PC-9 (cell line): ENCODE measurements around the gene DLGAP1. TPM values are rescaled to one million over a fixed set of nuclear protein-coding genes. Genes with fewer than 3 reads are reported as not detected.

Source experiments
- BruUV-seq: library from RNA; stranded (reverse); fragments of 400-500 nt; replicated peaks from 2 replicates; lab custom pipeline; 2021; lab: Mats Ljungman, UMichigan
- CTCF ChIA-PET: fragments of 300-600 bp; sonication (Branson Sonifier 250); formaldehyde crosslinking; loops from one replicate; lab custom pipeline; 2022; ENCODE audit warnings: antibody characterized with exemption; lab: Charles Lee
- POLR2A ChIA-PET: fragments of 300-600 bp; sonication (Branson Sonifier 250); formaldehyde crosslinking; loops from one replicate; lab custom pipeline; 2022; ENCODE audit warnings: antibody characterized with exemption; ENCODE audit not compliant: unreplicated experiment; lab: Charles Lee
- DNase-seq, 2 experiments: peaks; one replicate each; pipeline versions ENCODE4 v3.0.0 to v3.0.0-alpha.2; 2015 to 2022; ENCODE audit warnings: mixed read lengths in 1 of 2
- H2AFZ ChIP-seq: fragments of 200-600 bp; sonication (generic); 2 replicates; pipeline ENCODE4 v1.8.1; 2017; ENCODE audit warnings: antibody characterized with exemption
- H3F3A ChIP-seq: fragments of 200-600 bp; sonication (generic); 2 replicates; pipeline ENCODE4 v1.8.1; 2017; ENCODE audit warnings: antibody characterized with exemption, mild to moderate bottlenecking, low read depth; ENCODE audit not compliant: insufficient read depth
- H3K27ac ChIP-seq: fragments of 200-600 bp; sonication (generic); 2 replicates; pipeline ENCODE4 v1.6.1; 2016; ENCODE audit warnings: mixed run types
- H3K27me3 ChIP-seq: fragments of 200-600 bp; sonication (generic); 2 replicates; pipeline ENCODE4 v1.6.1; 2016; ENCODE audit warnings: low read depth, mixed run types; ENCODE audit not compliant: insufficient read depth
- H3K36me3 ChIP-seq: fragments of 200-600 bp; sonication (generic); 2 replicates; pipeline ENCODE4 v1.6.1; 2016; ENCODE audit warnings: low read depth, mixed run types
- H3K4me1 ChIP-seq: fragments of 200-600 bp; sonication (generic); replicated peaks from 2 replicates; pipeline ENCODE4 v1.6.1; 2016; ENCODE audit warnings: mixed run types; ENCODE audit not compliant: insufficient read depth
- H3K4me2 ChIP-seq: fragments of 200-600 bp; sonication (generic); 2 replicates; pipeline ENCODE4 v1.6.1; 2017; ENCODE audit warnings: mixed run types
- H3K4me3 ChIP-seq: fragments of 200-600 bp; sonication (generic); 2 replicates; pipeline ENCODE4 v1.6.1; 2016; ENCODE audit warnings: mixed run types
- H3K79me2 ChIP-seq: fragments of 200-600 bp; sonication (generic); 2 replicates; pipeline ENCODE4 v1.6.1; 2017; ENCODE audit warnings: low read depth, mixed run types
- H3K9me2 ChIP-seq: fragments of 200-600 bp; sonication (generic); 2 replicates; pipeline ENCODE4 v1.8.1; 2017; ENCODE audit warnings: mild to moderate bottlenecking; ENCODE audit not compliant: insufficient read depth
- H3K9me3 ChIP-seq: fragments of 200-600 bp; sonication (generic); 2 replicates; pipeline ENCODE4 v1.8.1; 2016; ENCODE audit warnings: low read depth; ENCODE audit not compliant: insufficient read depth
- H4K20me1 ChIP-seq: fragments of 200-600 bp; sonication (generic); 2 replicates; pipeline ENCODE4 v1.8.1; 2017; ENCODE audit not compliant: insufficient read depth
- EZH2 ChIP-seq: fragments of 200-600 bp; sonication (generic); IDR thresholded peaks from 2 replicates; pipeline ENCODE4 v1.8.0; 2017; ENCODE audit warnings: antibody characterized with exemption, low read depth
- intact Hi-C: fragments of 100-400 bp; cut with micrococcal nuclease; formaldehyde crosslinking; loops from one replicate; pipeline ENCODE4 v1.10.0; 2022; ENCODE audit not compliant: unreplicated experiment
- total RNA-seq: library from RNA; stranded (reverse); gene quantifications from 2 replicates; pipeline ENCODE4 v1.2.3, GENCODE V29; 2021
- TF ChIP-seq, protein P1 (sequence below): fragments of 200-600 bp; sonication (generic); conservative IDR thresholded peaks from 2 replicates; pipeline ENCODE4 v1.6.1; 2017; ENCODE audit warnings: mixed run types, antibody characterized with exemption, mild to moderate bottlenecking, moderate library complexity

Gene DLGAP1
- total RNA-seq, 1 experiment from 2014 or later: not detected

DNA sequence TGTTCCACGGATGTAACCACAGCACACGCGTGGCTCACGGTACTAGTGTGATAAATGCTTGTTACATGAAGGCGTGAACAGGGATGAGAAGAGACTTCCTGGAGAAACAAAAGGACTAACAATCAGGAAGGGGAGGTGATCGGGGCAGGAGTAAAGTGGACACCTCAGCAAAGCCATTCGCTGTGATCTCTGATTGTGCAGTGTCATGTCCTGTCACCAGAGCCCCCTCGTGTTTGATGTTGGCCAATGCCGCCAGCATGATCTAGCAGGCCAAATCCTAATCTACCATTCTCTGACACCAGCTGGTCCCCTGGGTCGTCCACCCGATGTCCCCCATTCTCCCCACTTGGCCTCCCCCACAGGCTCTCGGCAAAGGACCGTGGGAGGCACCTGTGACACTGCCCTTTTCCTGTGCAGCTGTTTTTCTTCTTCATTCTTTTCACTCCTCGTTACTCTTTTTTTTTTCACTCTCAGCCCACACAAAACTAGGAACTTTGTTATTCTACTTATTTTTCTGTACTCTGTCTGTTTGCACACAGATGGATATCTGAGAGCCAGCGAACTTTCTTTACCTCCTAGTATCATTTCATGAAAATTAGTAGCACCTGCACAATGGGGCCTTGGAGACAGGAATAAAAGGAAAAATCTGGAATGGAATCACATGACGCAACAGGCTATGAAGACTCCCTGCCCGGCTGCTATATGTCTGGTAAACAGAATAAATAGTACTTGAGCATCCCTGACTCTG is 858.3 kb downstream of the DLGAP1 start:
- no peaks in the 10 kb centered on the region for H3K27me3 ChIP-seq
- intact Hi-C loops: loop anchor here (1.0 to 10.0 kb wide), 2 partner anchors 55 to 198 kb away; no protein-coding TSS in a partner anchor

DNA sequence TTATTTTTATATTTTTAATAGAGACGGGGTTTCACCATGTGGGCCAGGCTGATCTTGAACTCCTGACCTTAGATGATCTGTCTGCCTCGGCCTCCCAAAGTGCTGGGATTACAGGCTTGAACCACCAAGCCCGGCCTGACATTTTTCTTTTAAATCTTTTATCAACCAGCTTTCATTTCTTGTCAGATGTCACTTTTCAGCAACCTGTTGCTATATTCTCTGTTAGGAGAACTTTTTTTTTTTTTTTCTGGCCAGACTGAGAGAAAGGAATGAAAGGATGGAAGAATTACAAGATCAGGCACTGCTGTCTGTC is 858.8 kb downstream of the DLGAP1 start:
- Histone ChIP-seq H3K36me3 (no peaks in the 10 kb centered on the region), H3K9me3 (no peaks in the 10 kb centered on the region), H3K4me1 (peaks cover 68% of the 10 kb centered on the region), H3K79me2 (peaks cover 50% of the 10 kb centered on the region), H3F3A (peaks cover 80% of the 10 kb centered on the region), H3K9me2 (no peaks in the 10 kb centered on the region), H2AFZ (no peak overlapping the region), H3K4me2 (peak overlapping the region; percentile 98), H3K4me3 (peak overlapping the region; percentile 69), H3K27ac (peak overlapping the region; percentile 100), H3K27me3 (no peaks in the 10 kb centered on the region), H4K20me1 (no peaks in the 10 kb centered on the region)
- no peak for TF ChIP-seq EZH2
- TF ChIP-seq, protein P1, sequence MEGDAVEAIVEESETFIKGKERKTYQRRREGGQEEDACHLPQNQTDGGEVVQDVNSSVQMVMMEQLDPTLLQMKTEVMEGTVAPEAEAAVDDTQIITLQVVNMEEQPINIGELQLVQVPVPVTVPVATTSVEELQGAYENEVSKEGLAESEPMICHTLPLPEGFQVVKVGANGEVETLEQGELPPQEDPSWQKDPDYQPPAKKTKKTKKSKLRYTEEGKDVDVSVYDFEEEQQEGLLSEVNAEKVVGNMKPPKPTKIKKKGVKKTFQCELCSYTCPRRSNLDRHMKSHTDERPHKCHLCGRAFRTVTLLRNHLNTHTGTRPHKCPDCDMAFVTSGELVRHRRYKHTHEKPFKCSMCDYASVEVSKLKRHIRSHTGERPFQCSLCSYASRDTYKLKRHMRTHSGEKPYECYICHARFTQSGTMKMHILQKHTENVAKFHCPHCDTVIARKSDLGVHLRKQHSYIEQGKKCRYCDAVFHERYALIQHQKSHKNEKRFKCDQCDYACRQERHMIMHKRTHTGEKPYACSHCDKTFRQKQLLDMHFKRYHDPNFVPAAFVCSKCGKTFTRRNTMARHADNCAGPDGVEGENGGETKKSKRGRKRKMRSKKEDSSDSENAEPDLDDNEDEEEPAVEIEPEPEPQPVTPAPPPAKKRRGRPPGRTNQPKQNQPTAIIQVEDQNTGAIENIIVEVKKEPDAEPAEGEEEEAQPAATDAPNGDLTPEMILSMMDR: no peak
- intact Hi-C loops: loop anchor here (1.0 to 10.0 kb wide), 2 partner anchors 56 to 199 kb away; no protein-coding TSS in a partner anchor
- ChIA-PET CTCF (interaction anchor here (0.5 to 3.2 kb wide), 4 partner anchors 9 to 213 kb away, joined by 3 to 26 read pairs (median 4); no protein-coding TSS in a partner anchor), POLR2A (interaction anchor here (1.1 to 3.5 kb wide), 2 partner anchors 9 to 57 kb away, joined by 10 to 45 read pairs; no protein-coding TSS in a partner anchor)
- no TSS peak for BruUV-seq
- no peak for DNase-seq

More for the DNA sequence above, 858.3 kb downstream of the DLGAP1 start:
- ChIA-PET CTCF (interaction anchor here (0.7 to 3.2 kb wide), 3 partner anchors 69 to 213 kb away, joined by 3 to 26 read pairs (median 6); no protein-coding TSS in a partner anchor), POLR2A (interaction anchor here (0.5 to 0.6 kb wide), 2 partner anchors 55 to 213 kb away, joined by 3 to 13 read pairs; no protein-coding TSS in a partner anchor)
- Histone ChIP-seq H3K36me3 (no peaks in the 10 kb centered on the region), H3K4me1 (peaks cover 68% of the 10 kb centered on the region), H3F3A (peaks cover 80% of the 10 kb centered on the region), H3K79me2 (peaks cover 49% of the 10 kb centered on the region), H3K27ac (peak overlapping the region; percentile 100), H3K4me3 (peak overlapping the region; percentile 69), H3K9me3 (no peaks in the 10 kb centered on the region), H3K9me2 (no peaks in the 10 kb centered on the region), H3K4me2 (peak overlapping the region; percentile 98), H4K20me1 (no peaks in the 10 kb centered on the region), H2AFZ (no peak overlapping the region)
- DNase-seq: peak; percentile 73 to 79
- TF ChIP-seq, protein P1: peak; percentile 25; the same call in 1 of the 2 replicates
- TF ChIP-seq EZH2: no peak
- BruUV-seq: no TSS peak

DNA sequence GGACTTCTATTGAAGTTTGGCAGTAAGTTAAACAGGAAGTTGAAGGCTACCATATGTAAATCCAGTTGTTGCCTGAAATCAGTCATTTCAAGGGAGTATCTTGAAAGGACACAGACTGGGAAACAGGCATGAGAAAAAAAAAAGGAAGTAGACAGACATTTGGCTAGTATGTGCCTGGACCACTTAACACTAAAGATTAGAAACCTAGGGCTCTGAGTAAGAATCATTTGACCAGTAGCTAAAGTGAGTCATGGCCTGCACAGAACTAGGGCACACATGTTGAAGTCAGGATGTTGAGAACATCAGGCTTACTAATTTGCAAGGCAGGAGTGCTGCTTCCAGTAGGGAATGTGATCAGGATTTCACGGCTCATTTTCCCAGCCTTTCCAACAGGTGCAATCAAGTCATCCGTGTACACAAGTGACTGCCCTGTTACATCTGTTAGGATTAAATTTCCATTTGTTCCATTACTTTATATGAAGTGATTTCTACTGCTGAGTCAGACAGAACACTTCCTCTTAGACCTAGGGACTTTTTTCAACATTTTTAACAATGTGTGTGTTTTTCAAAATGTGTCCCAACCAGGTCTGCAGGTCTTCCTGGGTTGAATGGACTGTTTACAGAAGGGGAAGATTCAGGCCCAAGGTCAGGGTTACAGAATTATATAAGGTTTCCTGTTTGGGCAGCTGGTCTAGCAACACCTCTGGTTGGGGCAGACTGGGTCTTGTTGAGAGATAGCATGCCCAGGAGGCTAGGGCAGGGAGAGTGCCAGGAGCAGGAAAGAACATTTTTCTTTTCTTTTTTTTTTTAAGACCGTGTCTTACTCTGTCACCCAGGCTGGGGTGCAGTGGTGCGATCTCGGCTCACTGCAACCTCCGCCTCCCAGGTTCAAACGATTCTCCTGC is 859.5 kb downstream of the DLGAP1 start:
- DNase-seq: peak; percentile 80 to 99
- Histone ChIP-seq H3K4me3 (peak overlapping the region; percentile 69), H3K4me2 (peak overlapping the region; percentile 98), H3K79me2 (peaks cover 50% of the 10 kb centered on the region), H3K9me2 (no peaks in the 10 kb centered on the region), H3K4me1 (peaks cover 66% of the 10 kb centered on the region), H3K27ac (peak overlapping the region; percentile 100), H3K36me3 (no peaks in the 10 kb centered on the region), H4K20me1 (no peaks in the 10 kb centered on the region), H2AFZ (no peak overlapping the region), H3F3A (peaks cover 82% of the 10 kb centered on the region), H3K27me3 (no peaks in the 10 kb centered on the region), H3K9me3 (no peaks in the 10 kb centered on the region)
- TF ChIP-seq EZH2: no peak
- TF ChIP-seq, protein P1: no peak; the same call in 1 of the 2 replicates
- CTCF ChIA-PET: interaction anchor here (0.5 to 3.2 kb wide), 7 partner anchors 8 to 212 kb away, joined by 3 to 27 read pairs (median 6); no protein-coding TSS in a partner anchor
- TSS peak; percentile 62 for BruUV-seq
- intact Hi-C loops: loop anchor here (1.0 to 10.0 kb wide), 6 partner anchors 8 to 275 kb away; no protein-coding TSS in a partner anchor
- POLR2A ChIA-PET: interaction anchor here (0.5 to 3.5 kb wide), 16 partner anchors 8 to 473 kb away, joined by 3 to 45 read pairs (median 6); no protein-coding TSS in a partner anchor
